Subcutaneous abdominal adipose tissue (tissue), 5 donors: ENCODE data around the gene CSF2.

ENCODE experiments used
- H3K27ac ChIP-seq: one replicate; pipeline ENCODE4 v1.7.0; 2013; ENCODE audit warnings: low read depth, mild to moderate bottlenecking, inconsistent platforms, low read length, moderate library complexity
- H3K27me3 ChIP-seq, 5 donors: one replicate each; pipeline ENCODE4 v1.7.0; 2013; ENCODE audit warnings: low read length in 5 of 5, inconsistent platforms in 1 of 5; ENCODE audit not compliant: control insufficient read depth in 5 of 5, insufficient read depth in 4 of 5
- H3K36me3 ChIP-seq, 5 donors: one replicate each; pipeline ENCODE4 v1.7.0; 2013; ENCODE audit warnings: low read length in 5 of 5; ENCODE audit not compliant: control insufficient read depth in 5 of 5, insufficient read depth in 5 of 5
- H3K4me1 ChIP-seq, 5 donors: one replicate each; pipeline ENCODE4 v1.7.0; 2013; ENCODE audit warnings: low read length in 5 of 5, mild to moderate bottlenecking in 3 of 5, moderate library complexity in 1 of 5; ENCODE audit not compliant: control insufficient read depth in 5 of 5, insufficient read depth in 5 of 5
- H3K4me3 ChIP-seq, 5 donors: one replicate each; pipeline ENCODE4 v1.7.0; 2013; ENCODE audit warnings: low read length in 5 of 5, low read depth in 1 of 5
- H3K9ac ChIP-seq, 5 donors: one replicate each; pipeline ENCODE4 v1.7.0; 2013; ENCODE audit warnings: low read length in 5 of 5, mild to moderate bottlenecking in 4 of 5, moderate library complexity in 3 of 5
- H3K9me3 ChIP-seq, 5 donors: one replicate each; pipeline ENCODE4 v1.7.0; 2013; ENCODE audit warnings: low read length in 5 of 5; ENCODE audit not compliant: control insufficient read depth in 5 of 5
- donor health status: healthy.
- donor health status: healthy.
- donor health status: healthy.
- donor health status: healthy.
- donor health status: healthy.

Gene CSF2

DNA sequence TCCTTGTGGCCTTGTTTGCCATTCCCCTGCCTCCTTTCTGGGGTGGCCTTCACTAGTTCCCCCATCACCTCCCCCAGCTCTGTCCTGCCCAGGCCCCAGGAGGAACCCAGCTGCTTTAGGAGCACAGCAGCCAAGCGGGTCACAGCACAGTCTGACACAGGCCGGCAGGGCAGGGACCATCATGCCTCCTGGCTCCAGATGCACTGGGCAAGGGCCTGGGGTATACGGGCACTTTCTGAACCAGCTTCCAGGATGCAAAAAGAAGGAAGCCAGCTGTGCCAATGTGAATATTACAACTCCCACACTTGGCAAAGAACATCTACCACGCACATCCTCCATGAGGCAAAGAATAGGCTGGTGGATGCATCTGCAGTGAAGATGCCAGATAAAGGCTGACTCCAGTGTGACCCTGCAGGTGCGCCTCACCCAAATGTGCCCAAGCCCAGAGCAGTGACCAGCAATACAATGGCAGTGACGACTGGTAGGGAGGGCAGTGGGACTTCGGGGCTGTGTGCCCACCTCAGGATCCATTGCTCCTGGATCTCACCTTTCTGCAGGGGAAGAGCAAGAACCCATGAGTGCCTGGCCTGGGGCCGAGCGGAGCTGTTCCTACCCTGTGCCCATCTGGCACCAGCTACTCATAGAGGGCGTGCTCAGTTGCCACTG lies 19.4 kb upstream of the CSF2 start:
- H3K27ac ChIP-seq = no peak overlapping the region
- no peaks in the 10 kb centered on the region for H3K9me3 ChIP-seq
- no peaks in the 10 kb centered on the region for H3K36me3 ChIP-seq
- no peak overlapping the region for H3K9ac ChIP-seq
- no peaks in the 10 kb centered on the region for H3K27me3 ChIP-seq
- no peaks in the 10 kb centered on the region for H3K4me1 ChIP-seq
- H3K4me3 ChIP-seq = no peak overlapping the region

DNA sequence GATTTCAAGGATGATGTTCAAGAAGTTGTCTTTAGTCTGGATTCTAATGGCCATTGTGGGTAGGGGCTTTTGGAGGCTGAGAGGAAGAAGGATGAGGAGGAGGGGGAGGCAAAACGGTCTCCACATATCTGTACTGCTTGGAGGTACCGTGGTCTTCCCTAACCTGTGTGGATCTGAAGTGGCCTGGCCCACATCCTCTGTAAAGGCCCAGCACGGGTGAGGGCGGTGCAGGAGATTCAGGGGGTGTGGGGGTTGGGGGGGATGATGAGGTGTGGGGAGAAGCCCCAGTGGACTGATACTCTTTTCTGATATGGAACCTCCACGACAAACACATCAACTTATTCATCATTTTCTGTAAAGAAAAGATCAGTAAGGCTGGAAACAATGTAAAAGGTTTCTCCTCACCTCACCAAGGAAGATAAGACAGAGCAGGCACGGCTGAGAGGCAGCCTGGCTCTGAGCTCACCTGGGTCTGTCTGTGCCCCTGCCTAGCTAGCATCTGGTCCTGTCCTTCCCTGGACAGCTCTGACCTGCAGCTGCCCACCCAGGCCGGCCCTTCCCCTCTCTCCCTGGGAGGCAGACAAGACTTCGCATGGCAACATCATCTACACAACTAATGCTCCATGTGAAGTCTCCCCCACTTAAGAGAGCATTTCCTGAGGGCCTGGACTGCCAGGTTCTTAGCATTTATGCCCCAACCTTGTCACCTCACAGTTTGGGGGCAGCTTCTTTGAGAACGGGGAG lies 18.7 kb upstream of the CSF2 start:
- Histone ChIP-seq H3K4me3 (no peak overlapping the region), H3K27ac (no peak overlapping the region), H3K36me3 (no peaks in the 10 kb centered on the region), H3K4me1 (no peaks in the 10 kb centered on the region), H3K27me3 (no peaks in the 10 kb centered on the region), H3K9me3 (no peaks in the 10 kb centered on the region), H3K9ac (no peak overlapping the region)

DNA sequence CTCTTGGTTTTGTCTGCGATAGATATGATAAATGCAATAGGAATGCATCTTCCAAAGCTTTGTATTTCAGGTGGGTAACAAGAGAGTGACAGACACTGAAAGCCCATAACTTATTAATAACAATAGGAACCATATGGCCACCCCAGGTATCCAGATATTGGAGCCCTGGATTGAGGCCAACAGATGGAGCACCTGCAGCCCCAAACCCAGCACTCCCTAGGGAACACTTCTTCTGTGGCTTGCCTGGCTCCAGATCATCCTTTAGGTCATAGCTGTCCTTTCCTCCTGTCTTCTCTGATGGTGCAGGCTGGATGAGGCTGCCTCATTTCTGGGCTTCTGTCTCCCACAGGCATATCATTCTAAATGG lies 18.2 kb upstream of the CSF2 start:
- Histone ChIP-seq H3K27me3 (no peaks in the 10 kb centered on the region), H3K9me3 (no peaks in the 10 kb centered on the region), H3K27ac (no peak overlapping the region), H3K36me3 (no peaks in the 10 kb centered on the region), H3K4me3 (no peak overlapping the region), H3K9ac (no peak overlapping the region), H3K4me1 (no peaks in the 10 kb centered on the region)

DNA sequence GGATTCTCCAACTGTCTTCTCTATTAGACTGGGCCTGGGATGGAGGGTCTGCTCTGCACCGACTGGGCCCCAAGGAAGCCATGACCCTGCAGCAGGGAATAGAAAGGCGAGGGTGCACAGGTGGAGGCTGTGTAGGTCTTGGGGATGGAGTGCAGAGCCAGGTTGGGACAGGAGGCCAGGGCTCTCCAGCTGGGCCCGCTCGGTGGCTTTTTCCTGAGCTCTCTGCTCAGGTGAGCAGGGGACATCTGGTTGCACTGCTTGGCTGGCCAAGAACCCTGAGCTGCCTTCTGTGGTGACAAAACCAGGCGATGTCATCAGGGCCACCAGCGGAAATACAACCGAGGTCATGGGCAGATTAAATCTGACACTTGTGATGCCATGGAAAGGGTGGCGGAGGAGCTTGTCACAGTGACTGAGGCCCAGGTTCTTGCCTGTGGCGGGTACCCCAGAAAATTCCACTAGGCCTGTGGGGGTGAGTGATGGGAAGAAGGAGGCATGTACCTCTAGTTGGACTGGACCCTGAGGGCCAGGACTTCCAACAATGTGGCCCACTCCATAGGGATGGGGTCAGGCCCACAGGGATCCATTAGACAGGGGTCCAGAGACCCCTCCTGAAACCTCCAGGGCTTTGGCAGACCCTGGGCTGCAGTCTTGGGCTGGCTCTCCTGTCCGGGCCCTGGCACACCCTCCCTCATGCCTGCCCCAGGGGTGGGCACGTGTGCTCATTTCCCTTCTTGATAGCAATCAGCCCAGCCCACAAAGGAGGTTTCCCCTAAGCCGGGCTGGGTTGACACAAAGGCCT lies 17.6 kb upstream of the CSF2 start:
- Histone ChIP-seq H3K27ac (no peak overlapping the region), H3K9me3 (no peaks in the 10 kb centered on the region), H3K9ac (no peak overlapping the region), H3K36me3 (no peaks in the 10 kb centered on the region), H3K27me3 (no peaks in the 10 kb centered on the region), H3K4me3 (no peak overlapping the region), H3K4me1 (no peaks in the 10 kb centered on the region)

DNA sequence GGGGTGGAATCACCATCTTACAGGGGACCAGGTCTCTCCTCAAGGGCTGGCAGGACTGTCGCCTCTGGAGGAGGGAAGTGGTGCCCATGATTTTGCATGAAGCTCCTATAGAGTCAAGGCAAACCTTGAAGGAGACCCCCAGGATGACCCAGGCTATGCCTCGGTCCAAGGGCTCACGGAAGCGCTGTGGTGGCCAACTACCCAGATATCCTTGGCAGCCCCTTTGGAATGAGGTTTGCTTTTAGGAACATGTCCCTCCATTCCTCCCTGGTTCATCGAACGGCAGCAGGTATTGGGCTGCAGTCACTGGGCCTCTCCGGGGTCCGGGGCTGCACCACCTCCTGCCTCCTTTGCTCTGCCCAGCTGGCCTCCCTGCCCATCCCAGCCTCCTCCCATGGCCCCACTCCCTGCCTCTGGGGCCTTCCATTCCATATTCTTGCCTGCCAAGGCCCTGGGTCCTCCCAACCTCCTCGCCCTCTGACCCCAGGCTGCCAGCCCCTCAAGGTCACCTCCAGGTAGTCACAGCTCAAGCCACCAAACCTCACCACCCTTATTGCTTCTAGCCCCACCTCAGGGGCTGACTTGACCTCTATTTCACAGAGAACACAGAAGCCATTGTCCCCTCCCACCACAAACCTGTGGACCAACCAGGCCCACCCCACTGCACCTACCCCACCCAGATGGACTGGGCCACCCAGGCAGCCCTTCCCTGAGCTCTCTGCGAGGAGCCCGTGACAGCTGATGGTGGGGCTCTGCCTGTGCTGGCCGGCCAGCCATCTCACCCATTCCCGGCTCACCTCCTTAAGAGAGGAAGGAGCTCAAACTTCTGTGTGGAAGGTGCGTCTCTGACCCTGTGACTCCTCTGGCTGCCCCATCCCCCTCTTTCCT lies 16.7 kb upstream of the CSF2 start:
- H3K9me3 ChIP-seq = no peaks in the 10 kb centered on the region
- no peaks in the 10 kb centered on the region for H3K36me3 ChIP-seq
- H3K27ac ChIP-seq = no peak overlapping the region
- no peaks in the 10 kb centered on the region for H3K4me1 ChIP-seq
- H3K27me3 ChIP-seq = no peaks in the 10 kb centered on the region
- H3K9ac ChIP-seq = no peak overlapping the region
- no peak overlapping the region for H3K4me3 ChIP-seq

DNA sequence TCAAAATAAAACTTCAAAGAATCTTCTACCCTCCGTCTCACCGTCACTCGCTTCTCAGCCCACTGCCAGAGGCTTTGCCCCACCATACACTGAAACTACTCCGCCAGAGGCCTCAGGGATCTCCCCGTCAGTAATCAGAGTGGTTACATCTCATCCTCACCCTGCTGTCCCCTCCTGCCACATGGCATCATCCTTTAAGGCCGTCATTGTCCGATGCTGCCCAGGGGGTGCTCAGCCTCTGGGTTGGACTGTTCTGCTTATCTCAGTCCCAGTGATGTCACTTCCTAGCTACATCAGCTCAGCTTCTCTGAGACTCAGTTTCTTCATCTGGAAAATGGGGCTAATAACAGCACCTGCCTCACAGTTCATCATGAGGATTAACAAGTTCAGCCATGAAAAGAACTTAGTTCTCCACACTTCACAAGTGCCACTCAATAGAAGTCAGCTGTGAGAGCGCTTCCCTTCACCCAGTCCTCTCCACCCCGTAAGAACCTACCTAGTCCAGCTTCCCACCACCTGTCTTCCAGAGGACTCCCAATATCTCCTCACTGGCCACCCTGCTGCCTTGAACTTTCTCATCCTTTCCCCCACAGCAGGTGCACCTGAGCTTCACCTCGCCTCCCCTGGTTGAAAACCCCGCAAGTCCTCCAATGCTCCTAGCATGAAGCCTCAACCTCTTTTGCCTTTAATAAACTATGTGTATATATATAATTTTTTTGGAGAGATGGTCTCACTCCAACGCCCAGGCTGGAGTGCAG lies 15.9 kb upstream of the CSF2 start:
- H3K4me3 ChIP-seq = no peak overlapping the region
- H3K9me3 ChIP-seq = no peaks in the 10 kb centered on the region
- H3K27me3 ChIP-seq = no peaks in the 10 kb centered on the region
- no peaks in the 10 kb centered on the region for H3K36me3 ChIP-seq
- no peak overlapping the region for H3K27ac ChIP-seq
- H3K4me1 ChIP-seq = no peaks in the 10 kb centered on the region
- H3K9ac ChIP-seq = no peak overlapping the region

DNA sequence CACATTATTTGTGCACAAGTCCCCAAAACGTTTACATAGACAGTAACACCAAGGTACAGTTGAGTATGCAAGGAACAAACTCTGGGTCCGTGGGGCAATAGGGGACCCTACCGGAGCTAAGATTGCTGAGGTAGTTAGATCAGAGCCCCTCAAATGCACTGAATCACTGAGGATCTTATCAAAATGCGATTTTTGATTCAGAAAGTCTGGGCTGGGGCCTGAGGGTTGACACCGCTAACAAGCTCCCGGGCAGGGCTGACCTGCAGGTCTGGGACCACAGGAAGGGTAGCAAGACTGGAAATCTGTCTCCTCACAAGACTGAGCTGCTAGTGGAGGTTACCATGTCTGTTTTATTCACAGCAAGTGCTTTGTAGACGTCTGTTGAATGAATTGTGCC lies 14.9 kb upstream of the CSF2 start:
- no peaks in the 10 kb centered on the region for H3K27me3 ChIP-seq
- no peaks in the 10 kb centered on the region for H3K9me3 ChIP-seq
- H3K36me3 ChIP-seq = no peaks in the 10 kb centered on the region
- no peak overlapping the region for H3K4me3 ChIP-seq
- H3K4me1 ChIP-seq = no peaks in the 10 kb centered on the region
- no peak overlapping the region for H3K9ac ChIP-seq
- no peak overlapping the region for H3K27ac ChIP-seq

DNA sequence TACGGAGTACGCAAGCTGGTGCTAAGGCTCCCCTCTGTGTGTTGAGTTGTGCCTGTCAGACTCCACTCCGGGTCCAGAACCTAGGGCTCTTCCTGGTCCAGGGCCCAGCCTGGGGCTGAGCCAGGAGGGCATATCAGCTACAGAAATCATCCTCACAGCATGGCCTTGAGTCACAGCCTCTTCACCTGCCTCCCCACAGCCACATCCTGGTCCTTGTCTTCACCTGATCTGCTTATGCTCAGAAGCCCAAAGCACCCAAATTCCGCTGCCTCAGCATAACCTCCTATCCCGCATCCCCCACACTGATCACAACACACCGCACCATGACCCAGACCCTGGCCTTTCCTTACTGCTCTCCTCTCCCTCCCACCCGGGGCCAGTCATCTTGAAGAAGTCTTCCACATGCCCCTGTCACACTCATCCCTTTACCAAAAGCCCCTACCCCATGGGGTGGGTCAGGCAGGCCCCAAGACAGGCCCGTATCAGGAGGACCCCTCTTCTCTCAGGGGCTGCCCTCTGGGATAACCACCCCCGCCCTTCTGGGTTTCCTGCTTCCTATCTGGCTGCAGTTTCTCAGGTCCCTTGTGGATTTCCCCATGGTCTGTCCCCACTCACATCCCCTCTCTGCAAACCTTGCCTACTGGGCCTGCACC lies 14.4 kb upstream of the CSF2 start:
- no peak overlapping the region for H3K9ac ChIP-seq
- H3K4me3 ChIP-seq = no peak overlapping the region
- H3K4me1 ChIP-seq = no peaks in the 10 kb centered on the region
- H3K27me3 ChIP-seq = no peaks in the 10 kb centered on the region
- no peaks in the 10 kb centered on the region for H3K36me3 ChIP-seq
- H3K27ac ChIP-seq = no peak overlapping the region
- H3K9me3 ChIP-seq = no peaks in the 10 kb centered on the region
